Tibial artery (tissue), 4 donors: Measurements from ENCODE around the gene ANKRD55.
A peak's percentile ranks its signal among the peaks of the same experiment; 100 is the strongest.

Source experiments
- DNase-seq, 2 donors: peaks; one replicate each; pipeline ENCODE4 v3.0.0-alpha.2; 2019
- H3K27ac ChIP-seq, 2 donors: fragments of 200-600 bp; sonication (generic) in 1 of 2; 1 replicate in 1 of 2; 2 replicates in 1 of 2; pipeline ENCODE4 v1.5.1; 2018 to 2019; ENCODE audit warnings: mild to moderate bottlenecking in 1 of 2
- H3K27me3 ChIP-seq, 2 donors: fragments of 200-600 bp; sonication (generic) in 1 of 2; one replicate each; pipeline versions ENCODE4 v1.5.1 to v1.6.0; 2016 to 2019
- H3K36me3 ChIP-seq, 3 donors: fragments of 200-600 bp; sonication (generic) in 2 of 3; one replicate each; pipeline ENCODE4 v1.5.1; 2016 to 2019; ENCODE audit warnings: mild to moderate bottlenecking in 2 of 3
- H3K4me1 ChIP-seq, 4 donors: fragments of 200-600 bp; sonication (generic) in 2 of 4; 1 replicate in 3 of 4; 2 replicates in 1 of 4; pipeline ENCODE4 v1.5.1; 2016 to 2019
- H3K4me3 ChIP-seq, 2 donors: fragments of 200-600 bp; sonication (generic) in 1 of 2; 1 replicate in 1 of 2; 2 replicates in 1 of 2; pipeline ENCODE4 v1.5.1; 2018 to 2019; ENCODE audit warnings: mild to moderate bottlenecking in 2 of 2
- H3K9me3 ChIP-seq, 3 donors: fragments of 200-600 bp; sonication (generic) in 1 of 3; one replicate each; pipeline ENCODE4 v1.5.1; 2016 to 2019
- intact Hi-C: fragments of 100-400 bp; cut with DNase I; formaldehyde crosslinking; loops from one replicate; pipeline ENCODE4 v1.15.0; 2023; ENCODE audit warnings: low total_unique reads
- TF ChIP-seq, protein P1 (sequence below), 2 experiments: fragments of 200-600 bp in 1 of 2; fragments of 450-650 bp in 1 of 2; IDR thresholded peaks; one replicate each; pipeline ENCODE4 v1.5.1; 2017 to 2019; ENCODE audit warnings: antibody characterized with exemption in 2 of 2, mild to moderate bottlenecking in 1 of 2, moderate library complexity in 1 of 2

Gene ANKRD55

DNA sequence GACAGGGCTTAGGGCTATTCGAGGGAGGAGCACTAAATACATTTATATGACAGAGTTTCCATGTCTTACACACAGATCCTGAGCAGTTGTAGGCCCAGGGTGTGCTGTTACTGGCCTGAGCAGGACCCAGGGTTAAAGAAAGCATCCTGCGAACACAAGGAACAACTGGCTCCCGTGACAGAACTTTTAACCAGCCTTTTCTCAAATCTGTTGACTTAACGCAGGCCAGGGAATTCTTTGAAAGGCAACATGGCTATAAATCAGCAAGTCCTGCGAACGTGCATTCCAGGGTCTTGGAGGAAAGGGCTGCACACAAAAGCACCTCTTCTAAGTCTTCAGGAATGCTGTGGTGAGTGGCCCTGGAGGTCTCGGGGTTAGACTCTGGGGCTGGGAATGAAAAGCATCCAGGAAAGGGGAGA lies 45.2 kb upstream of the ANKRD55 start:
- intact Hi-C loops, result no loop called here
- no peak overlapping the region for H3K4me3 ChIP-seq
- TF ChIP-seq, protein P1, sequence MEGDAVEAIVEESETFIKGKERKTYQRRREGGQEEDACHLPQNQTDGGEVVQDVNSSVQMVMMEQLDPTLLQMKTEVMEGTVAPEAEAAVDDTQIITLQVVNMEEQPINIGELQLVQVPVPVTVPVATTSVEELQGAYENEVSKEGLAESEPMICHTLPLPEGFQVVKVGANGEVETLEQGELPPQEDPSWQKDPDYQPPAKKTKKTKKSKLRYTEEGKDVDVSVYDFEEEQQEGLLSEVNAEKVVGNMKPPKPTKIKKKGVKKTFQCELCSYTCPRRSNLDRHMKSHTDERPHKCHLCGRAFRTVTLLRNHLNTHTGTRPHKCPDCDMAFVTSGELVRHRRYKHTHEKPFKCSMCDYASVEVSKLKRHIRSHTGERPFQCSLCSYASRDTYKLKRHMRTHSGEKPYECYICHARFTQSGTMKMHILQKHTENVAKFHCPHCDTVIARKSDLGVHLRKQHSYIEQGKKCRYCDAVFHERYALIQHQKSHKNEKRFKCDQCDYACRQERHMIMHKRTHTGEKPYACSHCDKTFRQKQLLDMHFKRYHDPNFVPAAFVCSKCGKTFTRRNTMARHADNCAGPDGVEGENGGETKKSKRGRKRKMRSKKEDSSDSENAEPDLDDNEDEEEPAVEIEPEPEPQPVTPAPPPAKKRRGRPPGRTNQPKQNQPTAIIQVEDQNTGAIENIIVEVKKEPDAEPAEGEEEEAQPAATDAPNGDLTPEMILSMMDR (IDR thresholded peaks at IDR 0.05), result no peak
- no peaks in the 10 kb centered on the region for H3K27me3 ChIP-seq
- no peaks in the 10 kb centered on the region for H3K9me3 ChIP-seq
- H3K4me1 ChIP-seq, result peaks cover 0 to 30% (median 23%) of the 10 kb centered on the region in 4 donors
- no peak overlapping the region for H3K27ac ChIP-seq
- no peak for DNase-seq
- H3K36me3 ChIP-seq, result no peaks in the 10 kb centered on the region

GRCh38 chr5:56277573-56277972 lies 44.4 kb upstream of the ANKRD55 start:
- H3K36me3 ChIP-seq, result no peaks in the 10 kb centered on the region
- no peak overlapping the region for H3K27ac ChIP-seq
- DNase-seq, result no peak
- TF ChIP-seq, protein P1 (IDR thresholded peaks at IDR 0.05), result no peak
- no peaks in the 10 kb centered on the region for H3K27me3 ChIP-seq
- no peak overlapping the region for H3K4me3 ChIP-seq
- no peaks in the 10 kb centered on the region for H3K9me3 ChIP-seq
- intact Hi-C loops, result no loop called here
- peaks cover 0 to 30% (median 23%) of the 10 kb centered on the region in 4 donors for H3K4me1 ChIP-seq

DNA sequence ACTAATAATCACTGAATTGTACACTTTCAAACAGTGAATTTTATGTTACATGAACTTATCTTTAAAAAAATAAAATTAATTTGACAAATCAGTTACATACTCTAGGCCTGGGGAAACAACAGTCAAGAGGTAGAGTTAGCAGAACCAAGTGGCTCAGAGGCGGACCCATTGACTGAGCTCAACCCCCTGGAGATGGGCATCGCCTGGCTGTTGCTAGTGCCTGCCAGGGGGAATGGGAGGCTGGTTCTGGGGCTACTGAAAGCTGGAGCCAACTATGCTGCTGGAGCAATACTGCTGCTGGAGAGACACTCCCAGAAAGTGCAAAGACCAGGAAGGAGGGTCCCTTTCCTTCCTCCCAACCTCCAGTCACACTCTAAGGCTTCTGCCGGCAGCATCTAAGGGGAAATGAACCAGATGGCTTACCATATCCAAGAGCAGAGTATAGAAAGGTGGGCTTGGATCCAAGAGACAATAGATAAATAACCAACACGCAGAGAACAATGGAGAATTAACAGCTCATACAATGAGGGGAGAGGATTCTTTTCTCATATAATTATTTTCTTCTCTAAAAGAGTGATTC lies 40.3 kb upstream of the ANKRD55 start:
- no peak overlapping the region for H3K27ac ChIP-seq
- no peaks in the 10 kb centered on the region for H3K27me3 ChIP-seq
- no peak overlapping the region for H3K4me3 ChIP-seq
- H3K9me3 ChIP-seq, result no peaks in the 10 kb centered on the region
- peaks cover 0 to 17% (median 9%) of the 10 kb centered on the region in 4 donors for H3K4me1 ChIP-seq
- TF ChIP-seq, protein P1 (IDR thresholded peaks at IDR 0.05), result no peak
- no peaks in the 10 kb centered on the region for H3K36me3 ChIP-seq
- intact Hi-C loops, result no loop called here
- DNase-seq, result no peak

- DNase-seq, result no peak
- H3K27me3 ChIP-seq, result no peaks in the 10 kb centered on the region
- TF ChIP-seq, protein P1 (IDR thresholded peaks at IDR 0.05), result no peak
- intact Hi-C loops, result no loop called here
- H3K36me3 ChIP-seq, result no peaks in the 10 kb centered on the region
- H3K27ac ChIP-seq, result no peak overlapping the region
- peaks cover 0 to 10% (median 4%) of the 10 kb centered on the region in 4 donors for H3K4me1 ChIP-seq
- no peaks in the 10 kb centered on the region for H3K9me3 ChIP-seq
- H3K4me3 ChIP-seq, result no peak overlapping the region
Observed at GRCh38 chr5:56272765-56273164, 39.6 kb upstream of the ANKRD55 start.

GRCh38 chr5:56270568-56271392 lies 37.6 kb upstream of the ANKRD55 start:
- no peak overlapping the region for H3K4me3 ChIP-seq
- intact Hi-C loops, result loop anchor here (2.0 kb wide), 1 partner anchor 568 kb away; no protein-coding TSS in a partner anchor
- H3K27ac ChIP-seq, result no peak overlapping the region
- DNase-seq, result peak; percentile 77 to 88
- no peaks in the 10 kb centered on the region for H3K9me3 ChIP-seq
- no peaks in the 10 kb centered on the region for H3K36me3 ChIP-seq
- H3K27me3 ChIP-seq, result no peaks in the 10 kb centered on the region
- peaks cover 0 to 5% (median 2%) of the 10 kb centered on the region in 4 donors for H3K4me1 ChIP-seq
- TF ChIP-seq, protein P1 (IDR thresholded peaks at IDR 0.05), result peak; percentile 98 to 99
